WTC11 (cell line): ENCODE data around the gene ROBO1.

Experiments
- FOXJ3 ChIP-seq: sonication (generic); formaldehyde crosslinking; IDR thresholded peaks from 2 replicates; pipeline ENCODE4 v1.9.0; 2021; ENCODE audit warnings: missing genetic modification reagents, mild to moderate bottlenecking, borderline replicate concordance
- FOXK1 ChIP-seq: sonication (generic); formaldehyde crosslinking; IDR thresholded peaks from 2 replicates; pipeline ENCODE4 v1.8.0; 2022; ENCODE audit warnings: mild to moderate bottlenecking, moderate library complexity, missing genetic modification reagents
- FOXP4 ChIP-seq: sonication (generic); formaldehyde crosslinking; IDR thresholded peaks from 2 replicates; pipeline ENCODE4 v1.8.0; 2022; ENCODE audit warnings: mild to moderate bottlenecking, missing genetic modification reagents
- IRF2 ChIP-seq: sonication (generic); formaldehyde crosslinking; IDR thresholded peaks from 2 replicates; pipeline ENCODE4 v1.8.0; 2022; ENCODE audit warnings: low read depth, missing genetic modification reagents, borderline replicate concordance
- RELA ChIP-seq: sonication (generic); formaldehyde crosslinking; IDR thresholded peaks from 2 replicates; pipeline ENCODE4 v1.8.1; 2022; ENCODE audit warnings: missing genetic modification reagents, mild to moderate bottlenecking, borderline replicate concordance
- SMAD3 ChIP-seq: sonication (generic); formaldehyde crosslinking; IDR thresholded peaks from 2 replicates; pipeline ENCODE4 v1.8.0; 2022; ENCODE audit warnings: missing genetic modification reagents, mild to moderate bottlenecking, borderline replicate concordance
- ZNF232 ChIP-seq: sonication (generic); formaldehyde crosslinking; IDR thresholded peaks from 2 replicates; pipeline ENCODE4 v1.8.0; 2022; ENCODE audit warnings: mild to moderate bottlenecking, missing genetic modification reagents
- ZNF263 ChIP-seq: sonication (generic); formaldehyde crosslinking; IDR thresholded peaks from 2 replicates; pipeline ENCODE4 v1.8.1; 2022; ENCODE audit warnings: low read depth, mild to moderate bottlenecking, moderate library complexity, missing genetic modification reagents
- TF ChIP-seq, protein P1 (sequence below): fragments of 200-600 bp; IDR thresholded peaks from 2 replicates; pipeline ENCODE4 v1.8.0; 2022; ENCODE audit warnings: antibody characterized with exemption
- TF ChIP-seq, protein P2 (sequence below): sonication (generic); formaldehyde crosslinking; IDR thresholded peaks from 2 replicates; pipeline ENCODE4 v1.8.1; 2022; ENCODE audit warnings: low read depth, missing genetic modification reagents, borderline replicate concordance
- TF ChIP-seq, protein P3 (sequence below): sonication (generic); formaldehyde crosslinking; IDR thresholded peaks from 2 replicates; pipeline ENCODE4 v1.8.0; 2022; ENCODE audit warnings: mild to moderate bottlenecking, missing genetic modification reagents
- TF ChIP-seq, protein P4 (sequence below): sonication (generic); formaldehyde crosslinking; conservative IDR thresholded peaks from 2 replicates; pipeline ENCODE4 v1.8.1; 2023; ENCODE audit warnings: mild to moderate bottlenecking, low read depth, missing genetic modification reagents, moderate library complexity
- TF ChIP-seq, protein P5 (sequence below): sonication (generic); formaldehyde crosslinking; IDR thresholded peaks from 2 replicates; pipeline ENCODE4 v1.8.1; 2023; ENCODE audit warnings: mild to moderate bottlenecking, moderate library complexity, missing genetic modification reagents

GRCh38 chr3:78641703-78642102, 1126.1 kb downstream of the ROBO1 start:
- TF ChIP-seq ZNF232, result no peak
- TF ChIP-seq FOXK1 (CRISPR knock-in tag), result no peak
- TF ChIP-seq, protein P1, sequence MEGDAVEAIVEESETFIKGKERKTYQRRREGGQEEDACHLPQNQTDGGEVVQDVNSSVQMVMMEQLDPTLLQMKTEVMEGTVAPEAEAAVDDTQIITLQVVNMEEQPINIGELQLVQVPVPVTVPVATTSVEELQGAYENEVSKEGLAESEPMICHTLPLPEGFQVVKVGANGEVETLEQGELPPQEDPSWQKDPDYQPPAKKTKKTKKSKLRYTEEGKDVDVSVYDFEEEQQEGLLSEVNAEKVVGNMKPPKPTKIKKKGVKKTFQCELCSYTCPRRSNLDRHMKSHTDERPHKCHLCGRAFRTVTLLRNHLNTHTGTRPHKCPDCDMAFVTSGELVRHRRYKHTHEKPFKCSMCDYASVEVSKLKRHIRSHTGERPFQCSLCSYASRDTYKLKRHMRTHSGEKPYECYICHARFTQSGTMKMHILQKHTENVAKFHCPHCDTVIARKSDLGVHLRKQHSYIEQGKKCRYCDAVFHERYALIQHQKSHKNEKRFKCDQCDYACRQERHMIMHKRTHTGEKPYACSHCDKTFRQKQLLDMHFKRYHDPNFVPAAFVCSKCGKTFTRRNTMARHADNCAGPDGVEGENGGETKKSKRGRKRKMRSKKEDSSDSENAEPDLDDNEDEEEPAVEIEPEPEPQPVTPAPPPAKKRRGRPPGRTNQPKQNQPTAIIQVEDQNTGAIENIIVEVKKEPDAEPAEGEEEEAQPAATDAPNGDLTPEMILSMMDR, result no peak
- TF ChIP-seq, protein P2, sequence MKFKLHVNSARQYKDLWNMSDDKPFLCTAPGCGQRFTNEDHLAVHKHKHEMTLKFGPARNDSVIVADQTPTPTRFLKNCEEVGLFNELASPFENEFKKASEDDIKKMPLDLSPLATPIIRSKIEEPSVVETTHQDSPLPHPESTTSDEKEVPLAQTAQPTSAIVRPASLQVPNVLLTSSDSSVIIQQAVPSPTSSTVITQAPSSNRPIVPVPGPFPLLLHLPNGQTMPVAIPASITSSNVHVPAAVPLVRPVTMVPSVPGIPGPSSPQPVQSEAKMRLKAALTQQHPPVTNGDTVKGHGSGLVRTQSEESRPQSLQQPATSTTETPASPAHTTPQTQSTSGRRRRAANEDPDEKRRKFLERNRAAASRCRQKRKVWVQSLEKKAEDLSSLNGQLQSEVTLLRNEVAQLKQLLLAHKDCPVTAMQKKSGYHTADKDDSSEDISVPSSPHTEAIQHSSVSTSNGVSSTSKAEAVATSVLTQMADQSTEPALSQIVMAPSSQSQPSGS (CRISPR knock-in tag), result no peak
- TF ChIP-seq, protein P3, sequence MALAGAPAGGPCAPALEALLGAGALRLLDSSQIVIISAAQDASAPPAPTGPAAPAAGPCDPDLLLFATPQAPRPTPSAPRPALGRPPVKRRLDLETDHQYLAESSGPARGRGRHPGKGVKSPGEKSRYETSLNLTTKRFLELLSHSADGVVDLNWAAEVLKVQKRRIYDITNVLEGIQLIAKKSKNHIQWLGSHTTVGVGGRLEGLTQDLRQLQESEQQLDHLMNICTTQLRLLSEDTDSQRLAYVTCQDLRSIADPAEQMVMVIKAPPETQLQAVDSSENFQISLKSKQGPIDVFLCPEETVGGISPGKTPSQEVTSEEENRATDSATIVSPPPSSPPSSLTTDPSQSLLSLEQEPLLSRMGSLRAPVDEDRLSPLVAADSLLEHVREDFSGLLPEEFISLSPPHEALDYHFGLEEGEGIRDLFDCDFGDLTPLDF (CRISPR knock-in tag), result no peak
- TF ChIP-seq, protein P4, sequence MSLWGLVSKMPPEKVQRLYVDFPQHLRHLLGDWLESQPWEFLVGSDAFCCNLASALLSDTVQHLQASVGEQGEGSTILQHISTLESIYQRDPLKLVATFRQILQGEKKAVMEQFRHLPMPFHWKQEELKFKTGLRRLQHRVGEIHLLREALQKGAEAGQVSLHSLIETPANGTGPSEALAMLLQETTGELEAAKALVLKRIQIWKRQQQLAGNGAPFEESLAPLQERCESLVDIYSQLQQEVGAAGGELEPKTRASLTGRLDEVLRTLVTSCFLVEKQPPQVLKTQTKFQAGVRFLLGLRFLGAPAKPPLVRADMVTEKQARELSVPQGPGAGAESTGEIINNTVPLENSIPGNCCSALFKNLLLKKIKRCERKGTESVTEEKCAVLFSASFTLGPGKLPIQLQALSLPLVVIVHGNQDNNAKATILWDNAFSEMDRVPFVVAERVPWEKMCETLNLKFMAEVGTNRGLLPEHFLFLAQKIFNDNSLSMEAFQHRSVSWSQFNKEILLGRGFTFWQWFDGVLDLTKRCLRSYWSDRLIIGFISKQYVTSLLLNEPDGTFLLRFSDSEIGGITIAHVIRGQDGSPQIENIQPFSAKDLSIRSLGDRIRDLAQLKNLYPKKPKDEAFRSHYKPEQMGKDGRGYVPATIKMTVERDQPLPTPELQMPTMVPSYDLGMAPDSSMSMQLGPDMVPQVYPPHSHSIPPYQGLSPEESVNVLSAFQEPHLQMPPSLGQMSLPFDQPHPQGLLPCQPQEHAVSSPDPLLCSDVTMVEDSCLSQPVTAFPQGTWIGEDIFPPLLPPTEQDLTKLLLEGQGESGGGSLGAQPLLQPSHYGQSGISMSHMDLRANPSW (CRISPR knock-in tag), result no peak
- no peak for TF ChIP-seq SMAD3 (CRISPR knock-in tag)
- no peak for TF ChIP-seq IRF2 (CRISPR knock-in tag)
- TF ChIP-seq ZNF263 (CRISPR knock-in tag), result no peak
- TF ChIP-seq FOXJ3 (CRISPR knock-in tag), result no peak
- TF ChIP-seq FOXP4 (CRISPR knock-in tag), result no peak
- TF ChIP-seq, protein P5, sequence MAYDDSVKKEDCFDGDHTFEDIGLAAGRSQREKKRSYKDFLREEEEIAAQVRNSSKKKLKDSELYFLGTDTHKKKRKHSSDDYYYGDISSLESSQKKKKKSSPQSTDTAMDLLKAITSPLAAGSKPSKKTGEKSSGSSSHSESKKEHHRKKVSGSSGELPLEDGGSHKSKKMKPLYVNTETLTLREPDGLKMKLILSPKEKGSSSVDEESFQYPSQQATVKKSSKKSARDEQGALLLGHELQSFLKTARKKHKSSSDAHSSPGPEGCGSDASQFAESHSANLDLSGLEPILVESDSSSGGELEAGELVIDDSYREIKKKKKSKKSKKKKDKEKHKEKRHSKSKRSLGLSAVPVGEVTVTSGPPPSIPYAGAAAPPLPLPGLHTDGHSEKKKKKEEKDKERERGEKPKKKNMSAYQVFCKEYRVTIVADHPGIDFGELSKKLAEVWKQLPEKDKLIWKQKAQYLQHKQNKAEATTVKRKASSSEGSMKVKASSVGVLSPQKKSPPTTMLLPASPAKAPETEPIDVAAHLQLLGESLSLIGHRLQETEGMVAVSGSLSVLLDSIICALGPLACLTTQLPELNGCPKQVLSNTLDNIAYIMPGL (CRISPR knock-in tag), result no peak
- TF ChIP-seq RELA (CRISPR knock-in tag), result no peak
